Measurements from ENCODE around the gene ASIP.
A peak's percentile ranks its signal among the peaks of the same experiment; 100 is the strongest.
"Not testable (repeated sequence)": the region's sequence is repeated elsewhere in the genome, so short reads cannot be mapped to it uniquely, and the experiment has no call there.

Gene ASIP

GRCh38 chr20:34287500-34287899 lies 46.3 kb downstream of the ASIP start:
- DNase-seq (ENCODE audit: low spot score) = not testable (repeated sequence)

- no peak for DNase-seq (ENCODE audit: low spot score)
These were observed 49.2 kb downstream of the ASIP start for GRCh38 chr20:34290471-34290870.

GRCh38 chr20:34292496-34292895 lies 51.3 kb downstream of the ASIP start:
- no peak for DNase-seq (ENCODE audit: low spot score)

GRCh38 chr20:34293119-34293518 lies 51.9 kb downstream of the ASIP start:
- DNase-seq (ENCODE audit: low spot score) = no peak

- no peak for DNase-seq (ENCODE audit: low spot score)
These were observed 52.4 kb downstream of the ASIP start for GRCh38 chr20:34293589-34293988.

GRCh38 chr20:34294563-34294962 lies 53.3 kb downstream of the ASIP start:
- no peak for DNase-seq (ENCODE audit: low spot score)

GRCh38 chr20:34295284-34295683 lies 54.1 kb downstream of the ASIP start:
- DNase-seq (ENCODE audit: low spot score) = no peak

GRCh38 chr20:34296468-34296867 lies 55.2 kb downstream of the ASIP start:
- no peak for DNase-seq (ENCODE audit: low spot score)

- not testable (repeated sequence) for DNase-seq (ENCODE audit: low spot score)
These were observed 57.1 kb downstream of the ASIP start for GRCh38 chr20:34298294-34298784.

- DNase-seq (ENCODE audit: low spot score) = no peak
These were observed 58.5 kb downstream of the ASIP start for GRCh38 chr20:34299556-34300255.

- peak; percentile 40 for DNase-seq (ENCODE audit: low spot score)
These were observed 59.1 kb downstream of the ASIP start for GRCh38 chr20:34300256-34300806.

- no peak for DNase-seq (ENCODE audit: low spot score)
These were observed 59.8 kb downstream of the ASIP start for GRCh38 chr20:34300809-34301586.

- DNase-seq (ENCODE audit: low spot score) = no peak
These were observed 60.5 kb downstream of the ASIP start for GRCh38 chr20:34301587-34302311.

- peak; percentile 62 for DNase-seq (ENCODE audit: low spot score)
These were observed 61.1 kb downstream of the ASIP start for GRCh38 chr20:34302312-34302722.

GRCh38 chr20:34302723-34303533 lies 61.7 kb downstream of the ASIP start, which contains the start of gene AHCY:
Gene AHCY (minus strand): TSS chr20:34303355. CDS start chr20:34303270, 85 bp downstream.
- peak; percentile 95 for DNase-seq (ENCODE audit: low spot score)

GRCh38 chr20:34305333-34306230 lies 64.4 kb downstream of the ASIP start:
- no peak for DNase-seq (ENCODE audit: low spot score)

GRCh38 chr20:34309691-34310090 lies 68.5 kb downstream of the ASIP start:
- no peak for DNase-seq (ENCODE audit: low spot score)

GRCh38 chr20:34310481-34311117 lies 69.4 kb downstream of the ASIP start:
- DNase-seq (ENCODE audit: low spot score) = no peak

GRCh38 chr20:34311118-34312023 lies 70.1 kb downstream of the ASIP start:
- DNase-seq (ENCODE audit: low spot score) = no peak
